Esophagus muscularis mucosa (tissue), 3 donors: ENCODE measurements around the gene GPR173.

Experiments
- CTCF ChIP-seq, 3 experiments: fragments of 200-600 bp in 2 of 3; fragments of 450-650 bp in 1 of 3; sonication (generic) in 2 of 3; IDR thresholded peaks; one replicate each; pipeline ENCODE4 v1.5.1; 2017 to 2019; ENCODE audit warnings: antibody characterized with exemption in 3 of 3, mild to moderate bottlenecking in 2 of 3, moderate library complexity in 1 of 3
- EP300 ChIP-seq: sonication (generic); formaldehyde crosslinking; IDR thresholded peaks from one replicate; pipeline ENCODE4 v1.6.1; 2017; ENCODE audit warnings: antibody characterized with exemption

GRCh38 chrX:53018627-53019026 lies 30.0 kb upstream of the GPR173 start:
- TF ChIP-seq CTCF (IDR thresholded peaks at IDR 0.05) (no peak), EP300 (no peak)
